ENCODE results near the gene G6PC3. TPM values are rescaled to one million over a fixed set of nuclear protein-coding genes. Genes with fewer than 3 reads are reported as not detected.
A peak's percentile ranks its signal among the peaks of the same experiment; 100 is the strongest.

Gene G6PC3
- total and polyA plus RNA-seq, 2 of the 4 experiments (the other 2 are of a cell fraction), result 20.4 to 107 TPM

- H3K27ac ChIP-seq (ENCODE audit: insufficient read depth, low read length), result no peak overlapping the region
- H3K9me3 ChIP-seq (ENCODE audit: control insufficient read depth, insufficient read depth, low read length), result no peaks in the 10 kb centered on the region
- CTCF ChIA-PET, result no interaction called here
- no peaks in the 10 kb centered on the region for H3K36me3 ChIP-seq (ENCODE audit: control insufficient read depth, insufficient read depth, low read length)
- TF ChIP-seq RFX5 (IDR thresholded peaks at IDR 0.05; ENCODE audit: low read depth, low read length) (no peak), ELK1 (IDR thresholded peaks at IDR 0.05; ENCODE audit: borderline replicate concordance, low read depth, low read length) (no peak), RAD21 (IDR thresholded peaks at IDR 0.05; ENCODE audit: low read length) (no peak), SMC3 (IDR thresholded peaks at IDR 0.05; ENCODE audit: low read depth, low read length) (no peak), USF2 (IDR thresholded peaks at IDR 0.05; ENCODE audit: low read depth, low read length) (no peak), CHD1 (IDR thresholded peaks at IDR 0.05; ENCODE audit: low read depth, low read length) (no peak), MXI1 (IDR thresholded peaks at IDR 0.05; ENCODE audit: borderline replicate concordance, low read depth, low read length) (no peak), BHLHE40 (IDR thresholded peaks at IDR 0.05; ENCODE audit: low read depth, low read length) (no peak), MAFK (IDR thresholded peaks at IDR 0.05; ENCODE audit: low read depth, low read length) (no peak), NFE2L2 (IDR thresholded peaks at IDR 0.05; ENCODE audit: low read depth, low read length) (no peak), FOS (IDR thresholded peaks at IDR 0.05; ENCODE audit: low read depth, low read length) (no peak)
- H2BK20ac ChIP-seq (ENCODE audit: low read depth, low read length), result no peak overlapping the region
- H2AK5ac ChIP-seq (ENCODE audit: low read depth, low read length), result peak overlapping the region; percentile 7; the same call in 1 of the 2 replicates
- no peak overlapping the region for H3K4me2 ChIP-seq (ENCODE audit: low read depth, low read length)
- intact Hi-C loops (cut with micrococcal nuclease) (no loop called here), in situ Hi-C loops (cut with MboI; ENCODE audit: low sequenced_read_pairs) (no loop called here), dilution Hi-C loops (cut with HindIII; ENCODE audit: low sequenced_read_pairs, unreplicated experiment) (no loop called here)
- H3K4me1 ChIP-seq (ENCODE audit: control insufficient read depth, insufficient read depth, low read length), result peaks cover 44% of the 10 kb centered on the region
- no peaks in the 10 kb centered on the region for H3K27me3 ChIP-seq (ENCODE audit: control insufficient read depth, insufficient read depth, low read length)
- H3K9ac ChIP-seq (ENCODE audit: low read depth, low read length), result no peak overlapping the region
- DNase-seq (no peak), ATAC-seq (ENCODE audit: low read depth) (no peak)
- H3K56ac ChIP-seq (ENCODE audit: extremely low read depth, insufficient read depth, low read length), result no peak overlapping the region
- H2BK15ac ChIP-seq (ENCODE audit: low read depth, low read length), result no peak overlapping the region
- H3K23ac ChIP-seq (ENCODE audit: low read depth, low read length), result no peak overlapping the region
- H4K91ac ChIP-seq (ENCODE audit: insufficient read depth, low read depth, low read length), result no peak overlapping the region
- no TSS peak for BruUV-seq (replicated peaks)
- no peak overlapping the region for H3K18ac ChIP-seq (ENCODE audit: low read depth, low read length)
- peaks cover 13 to 80% of the 10 kb centered on the region in 2 experiments for H3K79me1 ChIP-seq (ENCODE audit: low read depth in 1 of 2, low read length in 2 of 2)
- no peak overlapping the region for H2BK120ac ChIP-seq (ENCODE audit: low read depth, low read length)
- H2BK5ac ChIP-seq (ENCODE audit: low read depth, low read length, poor library complexity, severe bottlenecking), result no peak overlapping the region
- H4K8ac ChIP-seq (ENCODE audit: low read depth in 2 of 2, low read length in 2 of 2), result no peak overlapping the region
- H3K14ac ChIP-seq (replicated peaks; ENCODE audit: low read depth, low read length), result 0 out of 2 replicates have a peak overlapping the region, but pooled peaks have one; percentile 2
- no peak overlapping the region for H2AFZ ChIP-seq (replicated peaks; ENCODE audit: low read length, poor library complexity)
- no peak overlapping the region for H4K5ac ChIP-seq (ENCODE audit: low read depth, low read length)
- peaks cover 26% of the 10 kb centered on the region for H3K9me1 ChIP-seq (ENCODE audit: insufficient read depth, low read length)
- H4K20me1 ChIP-seq (ENCODE audit: insufficient read depth, low read length), result peaks cover 32% of the 10 kb centered on the region
- 40% methylated on average over 2 of the region's 3 CpGs; no CpG with 5 or more reads in 1 of the 2 experiments for WGBS, 2 experiments (ENCODE audit: extremely low coverage in 2 of 2, insufficient read length in 1 of 2)
- POLR2A ChIA-PET (ENCODE audit: unreplicated experiment), result interaction anchor here (0.6 to 0.7 kb wide), 2 partner anchors 11 to 19 kb away, joined by 3 to 5 read pairs; no protein-coding TSS in a partner anchor
- H3K4me3 ChIP-seq (ENCODE audit: insufficient read depth, low read depth, low read length), result no peak overlapping the region
- peak overlapping the region; percentile 26 for H3K4ac ChIP-seq (ENCODE audit: low read depth, low read length)
- no peak overlapping the region for H2AK9ac ChIP-seq (replicated peaks; ENCODE audit: low read depth, low read length, poor library complexity)
These were observed 35.4 kb downstream of the G6PC3 start for GRCh38 chr17:44105941-44106340.

All from IMR-90 (cell line).